GM19193 (cell line): ENCODE results near the gene PODXL2.

ENCODE experiments used
- POLR2A ChIP-seq: IDR thresholded peaks from 4 replicates; pipeline ENCODE4 v1.6.1; 2011; ENCODE audit not compliant: insufficient read depth, insufficient read length; ENCODE audit errors: extremely low read depth

PODXL2 gene

GRCh38 chr3:127680146-127680661 lies 51.2 kb downstream of the PODXL2 start:
- no peak for TF ChIP-seq POLR2A

GRCh38 chr3:127680798-127681221 lies 51.8 kb downstream of the PODXL2 start:
- no peak for TF ChIP-seq POLR2A

- TF ChIP-seq POLR2A, result no peak
Observed at GRCh38 chr3:127682561-127682960, 53.6 kb downstream of the PODXL2 start.

GRCh38 chr3:127684871-127685707 lies 56.1 kb downstream of the PODXL2 start:
- no peak for TF ChIP-seq POLR2A

- no peak for TF ChIP-seq POLR2A
Observed at GRCh38 chr3:127685708-127686511, 56.9 kb downstream of the PODXL2 start.

- no peak for TF ChIP-seq POLR2A
Observed at GRCh38 chr3:127686512-127686894, 57.5 kb downstream of the PODXL2 start.

GRCh38 chr3:127687228-127687737 lies 58.3 kb downstream of the PODXL2 start:
- no peak for TF ChIP-seq POLR2A

- no peak for TF ChIP-seq POLR2A
Observed at GRCh38 chr3:127688022-127688415, 59.0 kb downstream of the PODXL2 start.

- TF ChIP-seq POLR2A, result peak; percentile 44
Observed at GRCh38 chr3:127688416-127689265, 59.7 kb downstream of the PODXL2 start.

- TF ChIP-seq POLR2A, result peak; percentile 4
Observed at GRCh38 chr3:127689266-127689860, 60.4 kb downstream of the PODXL2 start.

GRCh38 chr3:127690106-127690505 lies 61.1 kb downstream of the PODXL2 start:
- TF ChIP-seq POLR2A, result no peak

GRCh38 chr3:127690823-127691452 lies 62.0 kb downstream of the PODXL2 start:
- no peak for TF ChIP-seq POLR2A

GRCh38 chr3:127691489-127691888 lies 62.5 kb downstream of the PODXL2 start:
- TF ChIP-seq POLR2A, result no peak

- TF ChIP-seq POLR2A, result no peak
Observed at GRCh38 chr3:127691974-127692373, 63.0 kb downstream of the PODXL2 start.
